Esophagus squamous epithelium (tissue), 5 donors: ENCODE measurements around the gene PDPK1. TPM values are rescaled to one million over a fixed set of nuclear protein-coding genes. Genes with fewer than 3 reads are reported as not detected.

Experiments used
- DNase-seq: peaks from one replicate; lab custom pipeline; 2025; lab: John Stamatoyannopoulos, UW
- H3K27ac ChIP-seq, 4 donors: fragments of 200-600 bp; sonication (generic); one replicate each; pipeline ENCODE4 v1.5.1; 2016 to 2019; ENCODE audit warnings: mild to moderate bottlenecking in 1 of 4
- H3K27me3 ChIP-seq, 4 donors: fragments of 200-600 bp; sonication (generic); 1 replicate in 3 of 4; 2 replicates in 1 of 4; pipeline versions ENCODE4 v1.5.1 to v1.6.0; 2017 to 2021; ENCODE audit warnings: antibody characterized with exemption in 1 of 4
- H3K36me3 ChIP-seq, 3 donors: fragments of 200-600 bp; sonication (generic); one replicate each; pipeline ENCODE4 v1.5.1; 2016 to 2019
- H3K4me1 ChIP-seq, 3 donors: fragments of 200-600 bp; sonication (generic); one replicate each; pipeline ENCODE4 v1.5.1; 2017 to 2019
- H3K4me3 ChIP-seq, 4 donors: fragments of 200-600 bp; sonication (generic); 1 replicate in 3 of 4; 2 replicates in 1 of 4; pipeline ENCODE4 v1.5.1; 2016 to 2019; ENCODE audit warnings: mild to moderate bottlenecking in 2 of 4, moderate library complexity in 1 of 4
- H3K9me3 ChIP-seq, 3 donors: fragments of 200-600 bp; sonication (generic); one replicate each; pipeline ENCODE4 v1.5.1; 2016 to 2019
- POLR2A ChIP-seq, 4 donors: fragments of 450-650 bp; IDR thresholded peaks; one replicate each; pipeline ENCODE4 v1.6.1; 2017; ENCODE audit warnings: antibody characterized with exemption in 4 of 4, mild to moderate bottlenecking in 4 of 4, moderate library complexity in 3 of 4
- WGBS, 2 donors: methylation state at CpG; one replicate each; pipeline ENCODE4 v1.1.5; 2018; 5-methylcytosine and 5-hydroxymethylcytosine counted together
- intact Hi-C: fragments of 100-400 bp; cut with DNase I; formaldehyde crosslinking; loops from one replicate; pipeline ENCODE4 v1.15.0; 2022
- total RNA-seq, 4 donors: library from RNA; depleted of rRNA; stranded (reverse); fragments of >200 nt; gene quantifications; one replicate each; pipeline ENCODE4 v1.1.0, GENCODE V29; 2016
- TF ChIP-seq, protein P1 (sequence below), 6 experiments: fragments of 450-650 bp in 4 of 6; fragments of 200-600 bp in 2 of 6; sonication (generic) in 2 of 6; IDR thresholded peaks; one replicate each; pipeline ENCODE4 v1.5.1; 2016 to 2019; ENCODE audit warnings: antibody characterized with exemption in 6 of 6, mild to moderate bottlenecking in 4 of 6, moderate library complexity in 4 of 6
- donor health status: DM: yes; HTN: yes; CAD: no.

Gene PDPK1
- total RNA-seq, 4 donors from 2014 or later: 18.3 to 28.2 (median 23.3) TPM

DNA sequence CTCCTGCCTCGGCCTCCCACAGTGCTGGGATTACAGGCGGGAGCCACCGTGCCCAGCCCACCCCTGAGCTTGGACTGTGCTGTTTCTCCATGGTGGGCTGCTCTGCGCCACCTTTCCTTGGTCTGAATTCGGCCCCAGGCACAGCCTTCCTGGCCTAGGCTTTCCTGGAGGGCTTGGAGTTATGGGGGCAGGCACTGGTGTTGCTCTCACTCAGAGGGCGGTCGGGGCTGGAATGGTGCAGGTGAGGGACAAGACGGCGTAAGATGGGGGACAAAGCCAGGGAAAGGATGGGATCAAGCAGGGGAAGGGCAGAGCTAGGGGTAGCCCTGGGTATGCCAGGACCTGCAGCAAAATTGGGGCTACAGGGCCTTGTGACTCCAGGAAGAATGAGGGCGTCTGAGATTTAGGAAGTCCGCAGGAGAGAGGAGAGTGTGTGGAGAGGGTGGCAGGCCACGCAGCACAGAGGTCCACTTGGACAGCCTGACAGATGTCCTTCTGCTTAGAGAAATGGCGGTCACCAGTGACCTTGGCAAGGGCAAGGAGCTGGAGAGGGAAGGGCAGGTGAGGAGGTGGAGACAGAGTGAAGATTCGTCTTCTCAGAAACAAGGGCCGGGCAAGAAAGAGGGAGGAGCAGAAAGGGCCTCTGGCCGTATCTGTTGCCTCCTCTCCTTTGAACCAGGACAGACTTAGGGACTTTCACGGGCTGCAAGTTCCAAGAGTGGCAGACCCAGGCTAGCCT lies 25.7 kb upstream of the PDPK1 start:
- peak overlapping the region in 2 of 4 donors; percentile 99 to 100 for H3K27ac ChIP-seq
- TF ChIP-seq, protein P1, sequence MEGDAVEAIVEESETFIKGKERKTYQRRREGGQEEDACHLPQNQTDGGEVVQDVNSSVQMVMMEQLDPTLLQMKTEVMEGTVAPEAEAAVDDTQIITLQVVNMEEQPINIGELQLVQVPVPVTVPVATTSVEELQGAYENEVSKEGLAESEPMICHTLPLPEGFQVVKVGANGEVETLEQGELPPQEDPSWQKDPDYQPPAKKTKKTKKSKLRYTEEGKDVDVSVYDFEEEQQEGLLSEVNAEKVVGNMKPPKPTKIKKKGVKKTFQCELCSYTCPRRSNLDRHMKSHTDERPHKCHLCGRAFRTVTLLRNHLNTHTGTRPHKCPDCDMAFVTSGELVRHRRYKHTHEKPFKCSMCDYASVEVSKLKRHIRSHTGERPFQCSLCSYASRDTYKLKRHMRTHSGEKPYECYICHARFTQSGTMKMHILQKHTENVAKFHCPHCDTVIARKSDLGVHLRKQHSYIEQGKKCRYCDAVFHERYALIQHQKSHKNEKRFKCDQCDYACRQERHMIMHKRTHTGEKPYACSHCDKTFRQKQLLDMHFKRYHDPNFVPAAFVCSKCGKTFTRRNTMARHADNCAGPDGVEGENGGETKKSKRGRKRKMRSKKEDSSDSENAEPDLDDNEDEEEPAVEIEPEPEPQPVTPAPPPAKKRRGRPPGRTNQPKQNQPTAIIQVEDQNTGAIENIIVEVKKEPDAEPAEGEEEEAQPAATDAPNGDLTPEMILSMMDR (IDR thresholded peaks at IDR 0.05): no peak
- TF ChIP-seq POLR2A (IDR thresholded peaks at IDR 0.05): no peak
- no peak overlapping the region for H3K4me3 ChIP-seq
- H3K9me3 ChIP-seq: no peaks in the 10 kb centered on the region
- no peaks in the 10 kb centered on the region for H3K27me3 ChIP-seq
- DNase-seq: no peak
- WGBS, 2 donors: 81 to 83% methylated on average over 8 to 10 of the region's 17 CpGs
- peaks cover 31 to 54% (median 33%) of the 10 kb centered on the region in 3 donors for H3K4me1 ChIP-seq
- intact Hi-C loops: no loop called here
- H3K36me3 ChIP-seq: peaks cover 0 to 5% (median 0%) of the 10 kb centered on the region in 3 donors

DNA sequence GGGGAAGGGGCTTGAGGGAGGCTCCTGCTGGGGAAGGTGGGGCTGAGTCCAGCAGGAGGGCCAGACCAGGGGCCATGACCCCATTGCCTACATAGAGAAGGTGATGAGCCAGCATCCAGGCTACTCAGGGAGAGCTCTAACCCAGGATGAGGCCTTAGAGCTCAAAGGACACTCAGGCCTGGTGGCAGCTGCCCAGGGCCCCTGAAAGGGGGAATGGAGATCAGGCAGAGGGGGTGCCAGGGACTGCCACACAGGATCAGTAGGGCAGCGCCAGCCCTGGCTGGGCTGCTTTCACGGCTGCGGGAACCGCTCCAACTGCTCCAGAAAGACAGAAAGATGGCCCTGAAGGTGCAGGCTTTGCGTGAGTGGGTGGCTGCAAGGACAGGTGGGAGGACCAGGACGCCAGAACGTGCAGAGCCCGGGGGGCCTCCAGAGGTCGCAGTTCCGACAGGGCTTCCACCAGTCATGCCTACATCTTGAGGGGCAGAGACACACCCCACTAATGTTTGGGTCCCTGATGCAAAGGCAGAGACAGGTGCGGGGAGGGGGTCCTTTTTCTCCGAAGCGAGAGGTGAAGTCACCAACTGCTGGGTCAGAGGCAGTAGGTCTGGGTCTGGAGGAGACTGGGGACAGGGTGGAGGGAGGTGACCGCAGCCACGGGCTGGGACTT lies 25.0 kb upstream of the PDPK1 start:
- H3K4me3 ChIP-seq: peak overlapping the region; percentile 89 to 94 (median 91)
- H3K36me3 ChIP-seq: peaks cover 0 to 5% (median 0%) of the 10 kb centered on the region in 3 donors
- H3K27ac ChIP-seq: peak overlapping the region; percentile 97 to 100 (median 98)
- intact Hi-C loops: no loop called here
- whole genome bisulfite sequencing, 2 donors: 40 to 56% methylated on average over 5 to 14 of the region's 15 CpGs
- DNase-seq: no peak
- no peaks in the 10 kb centered on the region for H3K27me3 ChIP-seq
- TF ChIP-seq, protein P1 (IDR thresholded peaks at IDR 0.05): no peak
- H3K4me1 ChIP-seq: peaks cover 38 to 61% (median 40%) of the 10 kb centered on the region in 3 donors
- H3K9me3 ChIP-seq: no peaks in the 10 kb centered on the region

DNA sequence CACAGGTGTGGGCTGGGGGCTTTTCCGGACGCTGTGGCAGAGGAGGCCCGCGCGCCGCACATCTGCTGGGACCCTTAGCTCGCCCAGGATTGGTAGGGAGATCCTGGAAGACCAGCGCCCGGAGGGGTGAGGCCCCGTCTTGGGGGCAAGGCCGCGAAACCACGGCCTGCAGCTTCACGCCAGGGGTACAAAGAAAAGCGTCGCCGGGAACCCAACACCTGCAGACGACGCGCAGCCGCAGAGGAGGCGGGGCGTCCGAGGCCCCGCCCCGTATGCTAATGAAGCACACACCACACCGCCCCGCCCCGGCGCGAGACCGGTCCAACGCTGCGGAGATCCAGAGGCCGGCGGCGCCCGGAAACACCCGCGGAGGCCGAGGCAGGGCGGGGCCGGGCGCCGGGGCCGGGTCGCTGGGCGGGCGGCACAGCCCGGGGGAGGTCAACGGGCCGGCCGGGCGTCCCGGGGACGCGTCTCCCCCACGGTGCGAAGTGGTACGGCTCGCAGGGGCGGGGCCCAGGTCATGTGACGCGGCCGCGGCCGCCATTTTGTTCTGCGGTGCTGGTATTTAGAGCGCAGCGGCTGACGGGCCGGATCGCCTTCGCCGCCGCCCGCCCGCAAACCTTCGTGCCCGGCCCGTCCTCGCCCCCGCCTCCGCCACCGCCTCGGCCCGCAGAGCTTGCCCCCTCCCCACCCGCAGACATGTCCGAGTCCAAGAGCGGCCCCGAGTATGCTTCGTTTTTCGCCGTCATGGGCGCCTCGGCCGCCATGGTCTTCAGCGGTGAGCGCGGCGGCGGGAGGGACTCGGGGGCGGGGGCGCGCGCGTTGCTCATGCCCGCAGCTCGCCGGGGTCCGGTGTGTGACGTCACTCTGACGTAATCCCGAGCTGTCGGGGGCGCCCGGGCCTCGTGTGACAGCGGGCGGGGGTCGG lies 24.2 kb upstream of the PDPK1 start, which contains the start of gene ATP6V0C:
ATP6V0C (plus strand) TSS at position 548 of the 928 bp plus-strand sequence; CDS start at position 700, 152 bp downstream.
- Histone ChIP-seq H3K4me3 (peak within 1 kb of the TSS; percentile 89 to 94 (median 91)), H3K27me3 (no peaks in the 10 kb centered on the region), H3K36me3 (peaks cover 0 to 11% (median 0%) of the 10 kb centered on the region in 3 donors), H3K9me3 (no peaks in the 10 kb centered on the region), H3K27ac (peak within 1 kb of the TSS; percentile 97 to 100 (median 98)), H3K4me1 (peaks cover 46 to 65% (median 48%) of the 10 kb centered on the region in 3 donors)
- TF ChIP-seq POLR2A (IDR thresholded peaks at IDR 0.05): peak in 3 of 4 donors; percentile 68 to 95 (median 90)
- TF ChIP-seq, protein P1 (IDR thresholded peaks at IDR 0.05): peak in 1 of 6 experiments; percentile 13
- WGBS, 2 donors: 0% methylated on average over 15 to 19 of the region's 122 CpGs
- intact Hi-C loops: no loop called here
- peak; percentile 77 for DNase-seq

DNA sequence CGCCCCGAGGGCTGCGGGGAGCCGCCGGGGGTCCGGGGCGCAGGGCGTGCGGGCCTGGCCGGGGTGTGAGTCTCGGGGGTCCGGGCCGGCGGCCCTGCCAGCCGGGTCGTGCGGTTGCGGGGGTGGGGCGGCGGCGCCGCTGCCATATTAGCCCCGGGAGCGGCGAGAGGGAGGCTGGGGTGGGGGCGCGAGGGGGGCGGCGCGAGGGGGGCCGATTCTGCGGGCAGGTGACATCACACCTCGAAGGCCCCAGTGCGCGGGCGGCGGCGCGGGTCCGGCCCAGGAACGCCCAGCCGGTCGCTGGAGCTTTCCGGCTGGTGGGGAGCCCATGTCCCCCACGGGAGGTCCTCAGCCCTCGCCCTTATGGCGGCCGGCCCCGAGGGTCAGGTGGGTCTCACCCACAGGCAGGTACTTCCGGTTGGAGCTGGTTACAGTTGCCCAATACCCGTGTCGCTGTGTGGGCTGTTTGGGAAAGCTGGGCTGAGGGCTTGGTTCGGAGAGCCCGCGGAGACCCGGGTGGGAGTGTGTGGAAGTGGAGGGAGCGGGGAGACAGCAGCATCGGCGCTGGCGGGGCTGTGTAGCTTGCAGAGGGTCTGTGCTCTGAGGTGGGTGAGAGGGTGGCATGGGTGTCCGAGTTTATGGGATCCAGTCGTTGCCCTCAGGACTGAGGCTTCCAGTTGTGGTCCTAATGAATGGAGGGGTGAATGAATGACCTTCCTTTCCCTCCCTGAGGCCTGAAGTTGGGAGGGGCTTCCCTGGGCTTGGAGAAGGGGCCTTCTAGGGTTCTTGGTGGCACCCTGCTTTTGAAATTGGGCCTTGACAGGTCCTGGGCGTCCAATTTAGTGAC lies 23.3 kb upstream of the PDPK1 start:
- no peaks in the 10 kb centered on the region for H3K27me3 ChIP-seq
- H3K4me3 ChIP-seq: peak overlapping the region; percentile 89 to 94 (median 91)
- H3K4me1 ChIP-seq: peaks cover 55 to 74% (median 57%) of the 10 kb centered on the region in 3 donors
- peaks cover 0 to 20% (median 5%) of the 10 kb centered on the region in 3 donors for H3K36me3 ChIP-seq
- peak overlapping the region; percentile 97 to 100 (median 98) for H3K27ac ChIP-seq
- TF ChIP-seq, protein P1 (IDR thresholded peaks at IDR 0.05): no peak
- no peak for TF ChIP-seq POLR2A (IDR thresholded peaks at IDR 0.05)
- DNase-seq: no peak
- 0 to 2% methylated on average over 1 to 9 of the region's 63 CpGs for WGBS, 2 donors
- intact Hi-C loops: no loop called here
- no peaks in the 10 kb centered on the region for H3K9me3 ChIP-seq
